B cell (primary cell): ENCODE measurements around the gene CHST10. TPM values are rescaled to one million over a fixed set of nuclear protein-coding genes. Genes with fewer than 3 reads are reported as not detected.

Source experiments
- ATAC-seq: fragments of 200-7000 bp; cut with Tn5 transposase; one replicate; pipeline ENCODE4 v1.10.0; 2021; ENCODE audit warnings: low read depth, mild to moderate bottlenecking, moderate number of reproducible peaks, moderate library complexity
- CTCF ChIA-PET: fragments of 350-600 bp; sonication (Branson Sonifier 250); formaldehyde crosslinking; loops from one replicate; lab custom pipeline; 2021; ENCODE audit warnings: antibody characterized with exemption, inconsistent platforms; lab: Charles Lee
- POLR2A ChIA-PET: fragments of 350-600 bp; sonication (Branson Sonifier 250); formaldehyde crosslinking; loops from one replicate; lab custom pipeline; 2021; ENCODE audit warnings: antibody characterized with exemption; lab: Charles Lee
- DNase-seq: peaks from one replicate; pipeline ENCODE4 v3.0.0; 2013
- H2AFZ ChIP-seq: 2 replicates; pipeline ENCODE4 v1.6.1; 2012; ENCODE audit warnings: mild to moderate bottlenecking, low read depth, low read length; ENCODE audit not compliant: insufficient read depth, poor library complexity, severe bottlenecking
- H3K27ac ChIP-seq, 2 donors: 1 replicate in 1 of 2; 2 replicates in 1 of 2; pipeline ENCODE4 v1.5.1; 2012 to 2013; ENCODE audit warnings: low read length in 2 of 2, mild to moderate bottlenecking in 2 of 2, moderate library complexity in 1 of 2
- H3K27me3 ChIP-seq, 4 experiments: fragments of 200-600 bp in 1 of 4; sonication (generic) in 1 of 4; replicated peaks in 1 of 4; 1 replicate in 2 of 4; 2 replicates in 2 of 4; pipeline versions ENCODE4 v1.6.1 to v1.7.0; 2013 to 2016; ENCODE audit warnings: low read length in 3 of 4, mild to moderate bottlenecking in 2 of 4, mixed read lengths in 1 of 4, moderate library complexity in 1 of 4; ENCODE audit not compliant: insufficient read depth in 4 of 4, control insufficient read depth in 3 of 4; ENCODE audit errors: control extremely low read depth in 1 of 4
- H3K36me3 ChIP-seq, 2 experiments: replicated peaks in 1 of 2; 1 replicate in 1 of 2; 2 replicates in 1 of 2; pipeline versions ENCODE4 v1.6.1 to v1.7.1; 2013; ENCODE audit warnings: low read length in 1 of 2; ENCODE audit not compliant: insufficient read depth in 2 of 2, control insufficient read depth in 1 of 2; ENCODE audit errors: control extremely low read depth in 1 of 2, extremely low read depth in 1 of 2
- H3K4me1 ChIP-seq, 2 donors: fragments of 200-600 bp in 1 of 2; sonication (generic) in 1 of 2; 1 replicate in 1 of 2; 2 replicates in 1 of 2; pipeline versions ENCODE4 v1.5.1 to v1.6.1; 2013 to 2017; ENCODE audit warnings: low read length in 2 of 2; ENCODE audit not compliant: control insufficient read depth in 2 of 2, insufficient read depth in 2 of 2
- H3K4me2 ChIP-seq: replicated peaks from 2 replicates; pipeline ENCODE3; 2012; ENCODE audit warnings: mild to moderate bottlenecking, low read depth, low read length; ENCODE audit not compliant: poor library complexity, severe bottlenecking
- H3K4me3 ChIP-seq, 5 experiments: fragments of 200-600 bp in 1 of 5; sonication (generic) in 1 of 5; 1 replicate in 3 of 5; 2 replicates in 2 of 5; pipeline versions ENCODE4 v1.5.1 to v1.7.0; 2011 to 2016; ENCODE audit warnings: low read length in 4 of 5, mild to moderate bottlenecking in 4 of 5, low read depth in 2 of 5, control low read depth in 1 of 5, moderate library complexity in 1 of 5; ENCODE audit not compliant: insufficient read depth in 1 of 5; ENCODE audit errors: control extremely low read depth in 1 of 5, extremely low read depth in 1 of 5
- H3K79me2 ChIP-seq: fragments of 200-600 bp; sonication (generic); one replicate; pipeline ENCODE4 v1.6.0; 2016; ENCODE audit warnings: low read length; ENCODE audit not compliant: control insufficient read depth, insufficient read depth
- H3K9ac ChIP-seq: fragments of 200-600 bp; sonication (generic); 2 replicates; pipeline ENCODE4 v1.6.1; 2017; ENCODE audit warnings: mild to moderate bottlenecking, low read length, moderate library complexity
- H3K9me3 ChIP-seq, 3 donors: one replicate each; pipeline versions ENCODE4 v1.6.1 to v1.7.1; 2013; ENCODE audit warnings: low read length in 2 of 3; ENCODE audit not compliant: control insufficient read depth in 2 of 3, insufficient read depth in 1 of 3; ENCODE audit errors: control extremely low read depth in 1 of 3
- H4K20me1 ChIP-seq: 2 replicates; pipeline ENCODE4 v1.6.0; 2012; ENCODE audit warnings: mild to moderate bottlenecking, low read length; ENCODE audit not compliant: insufficient read depth, control insufficient read depth, poor library complexity, severe bottlenecking
- H3K27ac Mint-ChIP-seq: one replicate; pipeline ENCODE4 v1.8.0; 2021; ENCODE audit warnings: mixed read lengths
- H3K27me3 Mint-ChIP-seq: one replicate; pipeline ENCODE4 v1.8.0; 2021; ENCODE audit warnings: mixed read lengths
- H3K4me1 Mint-ChIP-seq: one replicate; pipeline ENCODE4 v1.8.0; 2021; ENCODE audit warnings: mixed read lengths
- H3K4me3 Mint-ChIP-seq: one replicate; pipeline ENCODE4 v1.8.0; 2021; ENCODE audit warnings: mixed read lengths
- H3K9me3 Mint-ChIP-seq: one replicate; pipeline ENCODE4 v1.8.0; 2022; ENCODE audit warnings: mixed read lengths; ENCODE audit not compliant: insufficient read depth
- CTCF ChIP-seq: fragments of 200-600 bp; IDR thresholded peaks from one replicate; pipeline ENCODE4 v1.8.0; 2022; ENCODE audit warnings: antibody characterized with exemption, mild to moderate bottlenecking
- EZH2 ChIP-seq: IDR thresholded peaks from 2 replicates; pipeline ENCODE4 v1.6.1; 2012; ENCODE audit warnings: borderline replicate concordance, low read depth, mild to moderate bottlenecking, moderate library complexity, low read length; ENCODE audit not compliant: insufficient read depth, poor library complexity, severe bottlenecking
- WGBS: methylation state at CpG from one replicate; pipeline ENCODE4 v1.1.5; 2013; ENCODE audit warnings: missing lambda C conversion rate; ENCODE audit not compliant: insufficient coverage; 5-methylcytosine and 5-hydroxymethylcytosine counted together
- intact Hi-C: fragments of 100-400 bp; cut with micrococcal nuclease; formaldehyde crosslinking; loops from one replicate; pipeline ENCODE4 v1.10.0; 2022
- polyA plus RNA-seq: library from polyadenylated mRNA; depleted of rRNA; stranded (reverse); fragments of >200 nt; gene quantifications from 2 replicates; pipeline ENCODE4 v1.2.3, GENCODE V29; 2012
- total RNA-seq, 2 donors: library from RNA; stranded (reverse); fragments of 120-200 nt in 1 of 2; gene quantifications; 1 replicate in 1 of 2; 2 replicates in 1 of 2; pipeline versions ENCODE4 v1.2.3 to v1.2.4, GENCODE V29; 2013 to 2022

CHST10 gene
- total and polyA plus RNA-seq, 2 donors (not counting 1 experiment from before 2014, with no cell fraction given) = 5.2 to 9.9 TPM

GRCh38 chr2:100409975-100410647 lies 7.4 kb downstream of the CHST10 start:
- no peaks in the 10 kb centered on the region for H3K9me3 ChIP-seq
- TF ChIP-seq EZH2 (no peak), CTCF (no peak)
- H3K4me2 ChIP-seq = no peak overlapping the region
- no peaks in the 10 kb centered on the region for H3K4me1 Mint-ChIP-seq
- ChIA-PET CTCF (interaction anchor here (0.6 to 1.7 kb wide), 3 partner anchors 29 to 178 kb away, joined by 3 to 6 read pairs (median 4); no protein-coding TSS in a partner anchor), POLR2A (interaction anchor here (0.5 kb wide), 1 partner anchor 770 kb away, joined by 3 read pairs; no protein-coding TSS in a partner anchor)
- H3K79me2 ChIP-seq = no peaks in the 10 kb centered on the region
- no peak overlapping the region for H3K4me3 Mint-ChIP-seq
- ATAC-seq (no peak), DNase-seq (no peak)
- H3K9me3 Mint-ChIP-seq = no peaks in the 10 kb centered on the region
- WGBS = 94% methylated on average over 7 of the region's 8 CpGs
- intact Hi-C loops = no loop called here
- no peak overlapping the region for H3K9ac ChIP-seq
- H3K4me3 ChIP-seq = no peak overlapping the region
- no peaks in the 10 kb centered on the region for H3K27me3 Mint-ChIP-seq
- H3K36me3 ChIP-seq = peaks cover 0 to 8% of the 10 kb centered on the region in 2 experiments
- H2AFZ ChIP-seq = no peak overlapping the region
- no peak overlapping the region for H3K27ac ChIP-seq
- no peaks in the 10 kb centered on the region for H3K4me1 ChIP-seq
- H3K27ac Mint-ChIP-seq = no peak overlapping the region
- H3K27me3 ChIP-seq = no peaks in the 10 kb centered on the region
- H4K20me1 ChIP-seq = no peaks in the 10 kb centered on the region

- Mint-ChIP-seq H3K4me1 (no peaks in the 10 kb centered on the region), H3K27me3 (no peaks in the 10 kb centered on the region), H3K9me3 (no peaks in the 10 kb centered on the region), H3K27ac (no peak overlapping the region), H3K4me3 (no peak overlapping the region)
- Histone ChIP-seq H3K27me3 (no peaks in the 10 kb centered on the region), H3K36me3 (peaks cover 0 to 9% of the 10 kb centered on the region in 2 experiments), H3K27ac (no peak overlapping the region), H3K9me3 (no peaks in the 10 kb centered on the region), H3K4me1 (no peaks in the 10 kb centered on the region), H4K20me1 (no peaks in the 10 kb centered on the region), H3K4me3 (no peak overlapping the region), H3K9ac (no peak overlapping the region), H3K79me2 (no peaks in the 10 kb centered on the region), H3K4me2 (no peak overlapping the region), H2AFZ (no peak overlapping the region)
- DNase-seq = no peak
- intact Hi-C loops = no loop called here
- no peak for ATAC-seq
- WGBS = 100% methylated on average over 1 of the region's 5 CpGs
- ChIA-PET CTCF (interaction anchor here (1.7 kb wide), 1 partner anchor 36 kb away, joined by 6 read pairs; no protein-coding TSS in a partner anchor), POLR2A (interaction anchor here (0.5 kb wide), 1 partner anchor 771 kb away, joined by 3 read pairs; no protein-coding TSS in a partner anchor)
- no peak for TF ChIP-seq EZH2
- no peak for TF ChIP-seq CTCF
Observed at GRCh38 chr2:100409461-100409860, 8.0 kb downstream of the CHST10 start.
